T follicular helper cell (primary cell): ENCODE data around the gene SF3B1.
"Not testable (repeated sequence)": the region's sequence is repeated elsewhere in the genome, so short reads cannot be mapped to it uniquely, and the experiment has no call there.

ENCODE experiments used
- DNase-seq: peaks from one replicate; pipeline ENCODE4 v3.0.0-alpha.2; 2020; ENCODE audit warnings: low read depth
- total RNA-seq, 2 experiments: gene quantifications; one replicate each; lab custom pipeline; 2026; lab: John Stamatoyannopoulos, UW

SF3B1 gene, protein sequence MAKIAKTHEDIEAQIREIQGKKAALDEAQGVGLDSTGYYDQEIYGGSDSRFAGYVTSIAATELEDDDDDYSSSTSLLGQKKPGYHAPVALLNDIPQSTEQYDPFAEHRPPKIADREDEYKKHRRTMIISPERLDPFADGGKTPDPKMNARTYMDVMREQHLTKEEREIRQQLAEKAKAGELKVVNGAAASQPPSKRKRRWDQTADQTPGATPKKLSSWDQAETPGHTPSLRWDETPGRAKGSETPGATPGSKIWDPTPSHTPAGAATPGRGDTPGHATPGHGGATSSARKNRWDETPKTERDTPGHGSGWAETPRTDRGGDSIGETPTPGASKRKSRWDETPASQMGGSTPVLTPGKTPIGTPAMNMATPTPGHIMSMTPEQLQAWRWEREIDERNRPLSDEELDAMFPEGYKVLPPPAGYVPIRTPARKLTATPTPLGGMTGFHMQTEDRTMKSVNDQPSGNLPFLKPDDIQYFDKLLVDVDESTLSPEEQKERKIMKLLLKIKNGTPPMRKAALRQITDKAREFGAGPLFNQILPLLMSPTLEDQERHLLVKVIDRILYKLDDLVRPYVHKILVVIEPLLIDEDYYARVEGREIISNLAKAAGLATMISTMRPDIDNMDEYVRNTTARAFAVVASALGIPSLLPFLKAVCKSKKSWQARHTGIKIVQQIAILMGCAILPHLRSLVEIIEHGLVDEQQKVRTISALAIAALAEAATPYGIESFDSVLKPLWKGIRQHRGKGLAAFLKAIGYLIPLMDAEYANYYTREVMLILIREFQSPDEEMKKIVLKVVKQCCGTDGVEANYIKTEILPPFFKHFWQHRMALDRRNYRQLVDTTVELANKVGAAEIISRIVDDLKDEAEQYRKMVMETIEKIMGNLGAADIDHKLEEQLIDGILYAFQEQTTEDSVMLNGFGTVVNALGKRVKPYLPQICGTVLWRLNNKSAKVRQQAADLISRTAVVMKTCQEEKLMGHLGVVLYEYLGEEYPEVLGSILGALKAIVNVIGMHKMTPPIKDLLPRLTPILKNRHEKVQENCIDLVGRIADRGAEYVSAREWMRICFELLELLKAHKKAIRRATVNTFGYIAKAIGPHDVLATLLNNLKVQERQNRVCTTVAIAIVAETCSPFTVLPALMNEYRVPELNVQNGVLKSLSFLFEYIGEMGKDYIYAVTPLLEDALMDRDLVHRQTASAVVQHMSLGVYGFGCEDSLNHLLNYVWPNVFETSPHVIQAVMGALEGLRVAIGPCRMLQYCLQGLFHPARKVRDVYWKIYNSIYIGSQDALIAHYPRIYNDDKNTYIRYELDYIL
- total RNA-seq: 853 to 1,147 reads per million in 2 experiments

DNA sequence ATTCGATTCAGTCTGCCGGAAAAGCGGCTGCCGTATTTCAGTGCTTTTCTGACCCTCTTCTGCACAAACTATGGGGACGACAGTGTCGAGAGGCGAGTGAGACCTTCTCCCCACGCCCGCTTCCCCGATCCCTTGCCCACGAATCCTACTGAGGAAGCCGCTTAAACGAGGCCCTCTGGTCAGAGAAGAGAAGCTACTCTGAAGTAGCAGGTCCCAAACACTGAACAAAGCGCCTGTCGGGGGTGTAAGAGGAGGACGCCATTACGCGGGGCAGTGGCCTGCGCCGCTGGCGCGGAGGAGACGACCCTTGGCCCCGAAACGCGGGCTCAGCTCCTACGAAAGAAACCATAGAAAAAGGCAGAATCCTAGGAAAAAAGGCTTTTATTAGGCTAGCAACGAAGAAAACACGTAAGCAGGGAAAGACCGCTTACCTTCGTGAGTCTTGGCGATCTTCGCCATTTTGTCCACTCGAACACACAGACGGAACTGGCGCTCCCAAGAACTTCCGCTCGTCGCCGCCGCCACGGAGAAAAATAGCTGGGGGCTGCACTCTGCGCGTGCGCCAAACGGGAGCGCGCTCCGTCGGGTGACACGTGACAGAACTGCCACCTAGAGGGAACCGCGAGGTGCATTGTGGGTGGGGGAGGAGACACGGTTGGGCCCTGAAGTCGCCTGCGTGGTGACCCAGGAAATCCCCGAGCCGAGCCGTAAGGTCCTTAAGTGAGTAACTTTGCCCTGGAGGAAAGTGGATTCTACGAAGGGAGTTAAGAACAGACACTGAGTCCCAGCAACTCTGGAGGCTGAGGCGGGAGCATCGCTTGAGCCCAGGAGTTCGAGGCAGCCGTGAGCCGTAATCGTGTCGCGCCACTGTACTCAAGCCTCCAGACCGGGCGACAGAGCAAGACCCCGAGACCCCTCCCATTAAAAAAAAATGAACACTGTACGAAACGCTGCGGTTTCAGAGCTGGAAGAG is at the start of gene SF3B1:
SF3B1 (minus strand) TSS at position 488 of the 973 bp plus-strand sequence; CDS start at position 459, 29 bp downstream.
- peak; percentile 99 for DNase-seq

DNA sequence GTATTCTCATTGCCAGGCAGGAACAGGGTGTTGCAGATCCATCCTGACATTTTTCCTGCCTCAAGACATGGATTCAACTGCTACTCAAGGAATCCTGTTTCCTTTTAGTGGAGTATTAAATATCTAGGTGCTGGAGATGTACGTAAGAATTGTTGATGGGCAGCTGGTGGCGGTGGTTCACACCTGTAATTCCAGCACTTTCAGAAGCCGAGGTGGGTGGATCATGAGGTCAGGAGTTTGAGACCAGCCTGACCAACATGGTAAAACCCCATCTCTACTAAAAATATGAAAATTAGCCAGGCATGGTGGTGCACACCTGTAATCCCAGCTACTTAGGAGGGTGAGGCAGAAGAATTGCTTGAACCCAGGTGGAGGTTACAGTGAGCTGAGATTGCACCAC is 49.4 kb upstream of the SF3B1 start:
- DNase-seq: not testable (repeated sequence)

DNA sequence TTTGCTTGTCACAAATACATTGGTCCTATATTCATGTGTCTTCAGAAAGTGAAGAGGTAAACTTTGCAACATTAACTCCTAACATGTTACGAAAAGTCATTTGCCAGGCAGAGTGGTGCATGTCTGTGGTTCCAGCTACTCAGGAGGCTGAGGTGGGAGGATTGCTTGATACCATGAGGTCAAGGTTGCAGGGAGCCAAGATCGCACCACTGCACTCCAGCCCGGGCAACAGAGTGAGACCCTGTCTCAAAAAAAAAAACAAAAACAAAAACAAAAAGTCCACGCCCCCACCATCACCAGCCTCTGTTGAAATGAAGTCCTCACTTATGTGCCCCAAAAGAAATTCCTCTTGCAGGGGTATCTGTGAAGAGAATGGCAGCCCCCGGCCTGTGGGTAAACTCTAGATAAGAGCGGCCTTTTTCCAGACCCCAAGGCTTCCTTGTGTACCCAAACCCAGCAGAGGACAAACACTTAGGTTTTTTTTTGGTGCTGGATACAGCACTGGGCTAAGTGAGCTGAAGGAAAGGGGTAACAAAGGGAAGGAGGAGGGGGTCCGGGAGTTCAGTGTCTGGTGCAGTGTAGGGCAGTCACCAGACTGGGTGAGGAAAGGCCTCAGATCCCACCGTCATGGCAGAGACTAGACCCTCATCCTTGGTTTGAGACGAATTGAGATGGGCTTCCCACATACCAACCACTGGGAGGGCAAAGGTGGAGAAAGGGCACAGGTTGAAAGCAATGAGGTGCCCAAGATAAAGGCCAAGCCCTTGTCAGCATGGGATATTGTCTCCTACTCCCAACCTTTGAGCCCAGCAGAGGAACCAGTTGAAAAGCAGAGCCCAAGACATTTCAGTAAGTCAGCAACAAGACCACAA is 45.6 kb upstream of the SF3B1 start:
- DNase-seq: no peak

DNA sequence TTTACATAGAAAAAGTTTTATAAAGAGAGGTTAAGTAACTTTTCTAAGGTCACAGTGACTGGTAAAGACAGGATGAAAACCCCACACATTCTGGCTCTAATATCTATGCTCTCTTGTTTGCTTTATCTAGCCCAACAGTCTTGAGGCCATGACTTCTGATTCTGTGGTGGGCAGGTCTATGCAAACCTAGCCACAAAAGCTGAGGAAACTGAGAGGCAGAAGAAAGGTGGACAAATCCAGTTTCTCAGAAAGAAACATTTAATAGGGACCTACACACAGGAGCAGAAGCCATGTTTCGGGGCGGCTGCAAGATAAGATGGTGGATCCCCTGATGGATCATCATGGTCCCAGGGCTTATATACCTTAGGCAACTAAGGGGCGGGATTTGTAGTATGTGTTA is 43.0 kb upstream of the SF3B1 start:
- DNase-seq: no peak

DNA sequence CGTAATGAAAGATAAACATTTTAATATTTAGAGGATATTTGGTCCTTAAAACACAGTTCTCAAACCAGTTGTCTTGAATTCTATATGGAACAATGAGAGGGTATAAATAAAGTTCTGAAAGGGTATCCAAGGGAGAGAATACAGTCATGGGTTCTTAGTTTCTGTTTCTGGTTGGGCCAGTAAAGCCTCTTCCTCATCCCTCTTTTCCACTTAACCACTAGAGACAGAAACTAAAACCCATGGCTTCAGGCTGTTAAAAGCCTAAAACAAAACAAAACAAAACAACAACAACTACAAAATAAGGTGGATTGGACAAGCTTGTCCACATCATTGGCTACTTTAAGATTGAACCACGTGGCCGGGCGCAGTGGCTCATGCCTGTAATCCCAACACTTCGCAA is 37.3 kb upstream of the SF3B1 start:
- no peak for DNase-seq

DNA sequence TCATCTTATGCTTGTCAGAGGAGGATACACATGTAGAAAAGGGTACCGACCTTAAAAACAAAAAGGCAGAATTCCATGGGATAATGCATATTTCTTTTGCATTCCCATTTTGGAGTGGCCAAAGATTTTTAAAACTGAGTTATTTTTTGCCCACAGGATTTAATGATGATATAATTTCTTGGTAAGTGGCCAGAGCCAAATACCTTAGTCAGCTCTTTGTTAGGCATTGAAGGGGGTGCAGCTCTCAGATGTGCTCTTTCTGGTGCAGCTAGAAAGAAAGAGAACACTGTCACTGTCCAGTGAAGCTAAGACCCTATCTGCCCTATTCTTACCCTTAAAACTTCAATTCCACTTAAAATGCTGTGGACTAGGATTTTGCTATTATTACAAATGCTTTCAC is 29.3 kb upstream of the SF3B1 start:
- DNase-seq: no peak

- DNase-seq: no peak
These were observed 26.2 kb upstream of the SF3B1 start for GRCh38 chr2:197461057-197461456.

DNA sequence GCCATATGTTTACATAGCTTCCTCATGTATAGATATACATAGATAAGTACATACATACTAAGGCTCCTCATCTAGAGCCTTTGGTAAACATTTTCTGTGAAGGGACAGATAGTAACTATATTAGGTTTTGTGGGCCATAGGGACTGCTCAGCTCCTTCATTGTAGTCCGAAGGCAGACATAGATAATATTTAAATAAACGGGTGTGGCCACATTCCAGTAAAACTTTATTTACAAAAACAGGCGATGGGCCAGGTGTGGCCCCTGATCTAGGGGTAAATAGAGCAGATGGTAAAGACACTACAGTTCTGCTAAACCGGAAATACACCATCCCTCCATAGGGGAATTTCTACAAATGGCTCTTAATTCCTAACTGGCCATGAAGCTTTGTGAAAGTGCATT is 25.8 kb upstream of the SF3B1 start:
- DNase-seq: no peak

GRCh38 chr2:197455428-197455827 is 20.6 kb upstream of the SF3B1 start:
- DNase-seq: no peak

DNA sequence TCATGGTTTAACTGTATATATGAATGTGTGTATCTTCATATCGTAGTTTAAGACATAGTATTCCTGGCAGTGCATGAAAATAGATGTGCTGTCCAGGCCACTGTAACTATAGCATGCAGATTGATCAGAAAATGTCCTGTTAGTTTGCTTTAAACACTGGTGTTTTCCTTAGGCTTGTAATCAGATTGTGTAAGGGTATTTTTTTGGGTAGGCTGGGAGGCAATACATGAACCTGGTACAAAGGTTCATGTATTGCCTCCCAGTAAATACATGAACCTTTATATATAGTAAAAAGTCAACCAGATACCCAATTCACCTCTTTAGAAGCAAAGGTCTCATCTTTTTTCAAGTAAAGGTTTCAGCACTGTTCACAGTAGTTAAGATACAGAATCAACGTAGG is 20.1 kb upstream of the SF3B1 start:
- DNase-seq: no peak

DNA sequence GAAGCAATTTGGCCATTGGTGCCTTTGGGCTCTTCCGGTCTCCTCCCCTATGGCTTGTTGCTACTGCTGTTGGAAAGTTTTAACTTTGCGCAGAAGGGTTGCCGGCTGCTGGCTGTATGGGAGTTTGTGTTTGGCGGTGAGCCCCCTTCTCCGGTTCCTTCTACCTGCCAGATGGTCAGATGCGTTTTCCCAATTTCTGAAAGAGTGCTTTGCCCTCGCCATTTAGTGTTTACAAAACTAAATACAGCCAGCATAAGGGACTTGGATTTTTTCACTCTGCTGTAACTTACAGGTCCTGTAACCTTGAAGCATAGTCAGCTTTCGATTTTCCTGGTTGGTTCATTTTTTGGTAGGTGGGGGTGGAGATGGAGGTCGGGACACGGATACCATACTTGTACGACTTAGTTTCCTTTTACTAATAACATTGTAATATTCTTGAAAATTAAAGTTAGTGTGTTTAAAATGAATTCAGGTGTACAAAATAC is 19.1 kb upstream of the SF3B1 start:
- no peak for DNase-seq

DNA sequence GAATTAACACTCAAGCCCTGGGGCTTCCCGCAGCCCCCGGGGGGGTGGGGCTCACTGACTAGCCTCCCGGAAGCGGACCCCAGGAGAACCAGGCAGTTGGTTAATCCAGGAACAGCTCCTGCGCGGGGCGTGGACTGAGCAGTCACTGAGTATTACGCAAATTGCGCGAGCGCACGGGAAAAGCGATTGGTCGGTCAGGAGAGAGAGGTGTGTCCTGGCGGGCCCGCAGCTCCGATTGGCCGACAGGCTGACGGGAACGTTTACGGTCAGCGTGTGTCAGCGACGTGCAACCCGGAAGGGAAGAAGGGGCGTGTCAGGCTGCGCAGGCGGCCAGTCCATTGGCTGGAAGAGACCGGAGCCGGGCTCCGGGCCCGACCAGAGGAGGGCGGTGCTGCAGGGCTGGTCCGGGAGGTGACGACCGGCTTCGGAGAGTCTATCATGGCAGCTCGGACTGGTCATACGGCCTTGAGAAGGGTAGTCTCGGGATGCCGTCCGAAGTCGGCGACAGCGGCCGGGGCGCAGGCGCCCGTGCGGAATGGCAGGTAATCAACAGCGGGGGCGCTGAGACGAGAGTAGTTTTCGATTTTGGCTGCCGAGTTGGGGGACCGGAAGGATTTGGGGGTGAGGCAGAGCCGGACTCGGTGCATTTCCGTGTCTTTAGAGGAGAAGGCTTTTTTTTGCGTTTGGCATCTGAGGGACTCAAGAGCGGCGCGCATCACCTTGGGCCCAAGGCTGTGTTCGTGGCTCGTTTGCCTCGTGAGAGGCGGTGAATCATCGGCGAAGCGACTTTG is 18.5 kb upstream of the SF3B1 start, which contains the start of gene COQ10B:
COQ10B (plus strand) TSS at position 430 of the 791 bp plus-strand sequence; CDS start at position 439, 9 bp downstream.
- peak; percentile 97 for DNase-seq

DNA sequence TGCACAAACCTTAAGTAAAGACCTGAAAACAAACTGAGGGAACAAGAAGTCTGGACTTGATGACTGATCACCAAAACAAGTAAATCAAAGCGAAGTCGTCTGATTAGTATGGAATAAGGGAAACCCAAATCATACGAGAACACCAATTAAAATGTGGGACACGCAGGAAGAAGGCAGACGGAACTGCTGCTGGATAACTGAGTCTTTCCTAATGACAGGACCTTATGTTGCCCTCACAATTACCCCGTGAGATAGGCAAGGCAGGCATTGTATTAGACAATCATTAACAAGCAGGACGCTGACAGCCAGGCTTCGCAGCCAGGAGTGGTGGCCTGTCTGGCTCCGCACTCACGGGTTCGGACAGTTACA is 17.9 kb upstream of the SF3B1 start:
- DNase-seq: no peak

GRCh38 chr2:197450935-197451358 is 16.1 kb upstream of the SF3B1 start:
- not testable (repeated sequence) for DNase-seq

GRCh38 chr2:197450465-197450864 is 15.6 kb upstream of the SF3B1 start:
- no peak for DNase-seq

DNA sequence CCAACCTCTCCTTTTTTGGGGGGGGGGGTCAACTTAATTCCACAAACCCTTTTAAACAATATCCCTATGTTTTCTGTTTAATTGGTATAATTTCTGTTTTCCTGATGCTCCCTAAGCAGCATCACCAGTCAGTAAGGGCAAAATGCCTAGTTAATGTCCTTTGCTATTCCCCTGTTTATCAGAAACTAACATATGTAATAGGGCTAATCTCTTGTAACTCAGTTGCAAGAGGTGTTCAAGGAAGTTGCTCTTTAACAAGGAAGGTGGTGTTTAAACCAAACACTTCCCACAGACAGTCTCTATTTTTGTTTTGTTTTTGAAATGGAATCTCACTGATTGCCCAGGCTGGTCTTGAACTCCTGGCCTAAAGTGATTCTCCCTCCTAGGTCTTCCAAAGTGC is 12.0 kb upstream of the SF3B1 start:
- DNase-seq: no peak

GRCh38 chr2:197445746-197446145 is 10.9 kb upstream of the SF3B1 start:
- DNase-seq: no peak

DNA sequence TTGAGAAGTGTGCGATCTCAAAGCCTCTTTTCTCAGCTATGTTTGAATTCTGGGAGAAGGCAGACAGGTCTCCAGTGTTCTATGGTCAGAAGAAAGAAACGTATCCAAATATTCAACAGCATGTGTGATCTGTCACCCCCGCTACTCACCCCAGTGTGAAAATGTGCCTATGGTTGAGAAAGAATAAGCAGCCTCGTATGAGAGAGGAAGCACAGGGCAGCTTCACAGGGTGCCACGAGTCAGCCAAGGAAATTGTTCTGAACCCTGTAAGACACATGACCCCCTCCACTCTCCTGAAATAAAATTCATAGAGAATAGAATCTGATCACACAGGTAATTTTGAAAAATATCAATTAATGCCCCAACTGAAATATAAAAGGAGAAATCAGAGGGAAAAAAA is 8.0 kb upstream of the SF3B1 start:
- no peak for DNase-seq

DNA sequence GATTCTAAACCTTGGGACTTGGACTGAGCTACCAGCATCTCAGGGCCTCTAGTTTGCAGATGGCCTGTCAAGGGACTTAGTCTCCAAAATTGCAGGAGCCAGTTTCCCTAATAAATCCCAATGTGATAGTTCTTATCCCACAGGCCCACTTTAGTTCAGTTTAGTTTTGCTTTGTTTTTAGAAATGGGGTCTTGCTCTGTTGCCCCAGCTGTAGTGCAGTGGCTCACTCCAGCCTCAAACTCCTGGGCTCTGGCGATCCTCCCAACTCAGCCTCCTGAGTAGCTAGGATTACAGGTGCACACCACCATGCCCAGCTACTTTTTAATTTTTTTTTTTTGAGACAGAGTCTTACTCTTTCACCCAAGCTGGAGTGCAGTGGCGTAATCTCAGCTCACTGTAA is 2.6 kb upstream of the SF3B1 start:
- no peak for DNase-seq
